Prostate gland (tissue), 2 donors: ENCODE data around the gene RTN4RL1. TPM values are rescaled to one million over a fixed set of nuclear protein-coding genes. Genes with fewer than 3 reads are reported as not detected.

Source experiments
- DNase-seq: peaks from one replicate; pipeline ENCODE4 v3.0.0-alpha.2; 2019; ENCODE audit warnings: low spot score
- H3K27ac ChIP-seq, 2 donors: fragments of 200-600 bp; sonication (generic); 2 replicates each; pipeline ENCODE4 v1.5.1; 2017 to 2019
- H3K27me3 ChIP-seq: fragments of 200-600 bp; sonication (generic); replicated peaks from 2 replicates; pipeline ENCODE4 v1.5.1; 2019; ENCODE audit not compliant: insufficient read depth
- H3K36me3 ChIP-seq, 2 donors: fragments of 200-600 bp; sonication (generic); 1 replicate in 1 of 2; 2 replicates in 1 of 2; pipeline versions ENCODE4 v1.5.1 to v1.8.1; 2017 to 2019
- H3K4me1 ChIP-seq: fragments of 200-600 bp; sonication (generic); replicated peaks from 2 replicates; pipeline ENCODE4 v1.5.1; 2019
- H3K4me3 ChIP-seq, 2 donors: fragments of 200-600 bp; sonication (generic); 2 replicates each; pipeline ENCODE4 v1.5.1; 2017 to 2019
- H3K9me3 ChIP-seq: fragments of 200-600 bp; sonication (generic); 2 replicates; pipeline ENCODE4 v1.5.1; 2017
- CTCF ChIP-seq, 4 experiments: fragments of 200-600 bp in 2 of 4; fragments of 450-650 bp in 2 of 4; sonication (generic) in 2 of 4; IDR thresholded peaks; 1 replicate in 3 of 4; 2 replicates in 1 of 4; pipeline ENCODE4 v1.5.1; 2016 to 2019; ENCODE audit warnings: antibody characterized with exemption in 4 of 4, mild to moderate bottlenecking in 2 of 4, moderate library complexity in 2 of 4
- POLR2A ChIP-seq: fragments of 450-650 bp; IDR thresholded peaks from one replicate; pipeline ENCODE4 v1.6.1; 2016; ENCODE audit warnings: antibody characterized with exemption, mild to moderate bottlenecking
- POLR2AphosphoS5 ChIP-seq: sonication (generic); formaldehyde crosslinking; IDR thresholded peaks from one replicate; pipeline ENCODE4 v1.6.1; 2017; ENCODE audit warnings: antibody characterized with exemption
- WGBS: methylation state at CpG from one replicate; pipeline ENCODE4 v1.1.5; 2018; 5-methylcytosine and 5-hydroxymethylcytosine counted together
- intact Hi-C: fragments of 100-400 bp; cut with DNase I; formaldehyde crosslinking; loops from one replicate; pipeline ENCODE4 v1.14.2; 2022
- total RNA-seq, 2 donors: library from RNA; depleted of rRNA; stranded (reverse); fragments of >200 nt; gene quantifications; one replicate each; pipeline ENCODE4 v1.1.0, GENCODE V29; 2016

RTN4RL1 gene
- total RNA-seq, 2 donors from 2014 or later, result 8.3 to 21.5 TPM

- TF ChIP-seq POLR2A (no peak), POLR2AphosphoS5 (no peak), CTCF (IDR thresholded peaks at IDR 0.05) (no peak)
- Histone ChIP-seq H3K4me1 (peaks cover 5% of the 10 kb centered on the region), H3K4me3 (no peak overlapping the region), H3K9me3 (no peaks in the 10 kb centered on the region), H3K27me3 (no peaks in the 10 kb centered on the region), H3K27ac (peak overlapping the region; percentile 75 to 82), H3K36me3 (no peaks in the 10 kb centered on the region)
- intact Hi-C loops, result no loop called here
- WGBS, result 80% methylated on average over 10 of the region's 10 CpGs
- no peak for DNase-seq
Measured at GRCh38 chr17:2065949-2066400, 40.8 kb upstream of the RTN4RL1 start.

GRCh38 chr17:2064980-2065785, 40.0 kb upstream of the RTN4RL1 start:
- Histone ChIP-seq H3K27ac (peak overlapping the region; percentile 75 to 82), H3K4me3 (no peak overlapping the region), H3K4me1 (peaks cover 4% of the 10 kb centered on the region), H3K36me3 (no peaks in the 10 kb centered on the region), H3K9me3 (no peaks in the 10 kb centered on the region), H3K27me3 (no peaks in the 10 kb centered on the region)
- intact Hi-C loops, result no loop called here
- 80% methylated on average over 24 of the region's 24 CpGs for WGBS
- TF ChIP-seq CTCF (IDR thresholded peaks at IDR 0.05) (peak in 1 of 4 experiments; percentile 29), POLR2AphosphoS5 (no peak), POLR2A (no peak)
- no peak for DNase-seq

- Histone ChIP-seq H3K27ac (peak overlapping the region; percentile 75 to 82), H3K36me3 (no peaks in the 10 kb centered on the region), H3K4me1 (peaks cover 4% of the 10 kb centered on the region), H3K9me3 (no peaks in the 10 kb centered on the region), H3K4me3 (no peak overlapping the region), H3K27me3 (no peaks in the 10 kb centered on the region)
- intact Hi-C loops, result no loop called here
- TF ChIP-seq POLR2AphosphoS5 (no peak), POLR2A (no peak), CTCF (IDR thresholded peaks at IDR 0.05) (no peak)
- no peak for DNase-seq
- 78% methylated on average over 6 of the region's 6 CpGs for WGBS
Measured at GRCh38 chr17:2064520-2064971, 39.4 kb upstream of the RTN4RL1 start.

GRCh38 chr17:2064147-2064489, 39.0 kb upstream of the RTN4RL1 start:
- Histone ChIP-seq H3K9me3 (no peaks in the 10 kb centered on the region), H3K36me3 (no peaks in the 10 kb centered on the region), H3K27ac (peak overlapping the region; percentile 75 to 82), H3K4me3 (no peak overlapping the region), H3K4me1 (peaks cover 4% of the 10 kb centered on the region), H3K27me3 (no peaks in the 10 kb centered on the region)
- DNase-seq, result no peak
- intact Hi-C loops, result no loop called here
- WGBS, result 57% methylated on average over 5 of the region's 5 CpGs
- TF ChIP-seq CTCF (IDR thresholded peaks at IDR 0.05) (no peak), POLR2AphosphoS5 (no peak)
